Globus pallidus (tissue), 1 donor: ENCODE measurements around the gene TAAR6.
"Not testable (repeated sequence)": the region's sequence is repeated elsewhere in the genome, so short reads cannot be mapped to it uniquely, and the experiment has no call there.

ENCODE experiments used
- DNase-seq: peaks from one replicate; pipeline ENCODE4 v3.0.0-alpha.2; 2015; ENCODE audit warnings: low spot score

The TAAR6 gene

DNA sequence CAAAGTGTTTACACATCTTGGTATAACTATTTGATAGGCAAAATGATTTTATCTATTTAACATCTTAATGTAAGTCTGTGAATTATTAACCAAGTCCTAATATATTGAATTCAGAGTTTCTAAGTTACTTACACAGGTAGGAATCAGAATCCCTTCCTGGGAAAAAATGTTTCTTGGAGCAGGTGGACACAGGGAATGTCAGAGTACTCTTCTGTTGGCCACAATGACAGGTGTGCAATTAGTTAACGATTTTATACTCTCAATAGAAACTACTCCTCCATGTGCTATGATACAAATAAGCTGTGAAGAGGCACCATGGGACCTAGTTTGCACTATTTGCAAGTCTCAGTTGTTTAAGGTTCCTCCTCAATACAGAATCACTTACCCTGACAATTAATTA is 20.2 kb downstream of the TAAR6 start:
- DNase-seq = no peak

DNA sequence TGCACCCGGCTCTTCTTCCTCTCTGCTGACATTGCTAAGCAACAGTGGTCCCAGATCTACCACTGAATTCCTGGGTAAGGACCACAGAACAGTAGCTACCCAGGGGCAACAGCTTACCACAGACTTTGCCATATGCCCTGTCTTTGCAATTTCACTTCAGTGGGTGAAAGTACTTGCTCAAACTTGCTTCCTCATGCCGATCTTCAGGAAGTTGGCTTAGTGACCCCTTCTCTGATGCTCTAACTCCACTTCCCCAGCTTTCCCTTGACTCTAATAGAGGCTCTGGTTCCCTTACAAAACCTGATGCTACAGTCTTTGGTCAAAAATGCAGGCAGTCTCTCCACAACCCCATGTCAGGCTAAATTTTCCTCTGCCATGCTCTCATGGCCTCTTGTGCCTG is 22.7 kb downstream of the TAAR6 start:
- DNase-seq = no peak

DNA sequence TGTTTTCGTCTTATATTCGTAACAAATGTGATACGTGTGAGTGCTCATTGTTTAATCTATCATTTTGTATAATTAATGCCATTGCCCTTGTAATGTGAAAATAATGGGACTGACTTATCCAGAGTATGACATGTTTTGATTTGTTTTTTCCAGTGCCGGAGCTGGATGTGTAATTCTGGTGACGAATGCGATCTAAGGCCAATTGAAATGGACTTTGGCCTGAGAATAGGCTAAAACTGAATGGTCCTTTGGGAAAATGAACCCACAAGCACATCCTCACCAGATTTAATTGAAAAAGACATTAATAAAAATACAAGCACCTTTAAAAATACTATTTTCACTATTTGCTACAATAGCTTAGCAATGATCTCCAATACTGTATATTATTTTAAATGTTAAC is 26.1 kb downstream of the TAAR6 start:
- DNase-seq = no peak

DNA sequence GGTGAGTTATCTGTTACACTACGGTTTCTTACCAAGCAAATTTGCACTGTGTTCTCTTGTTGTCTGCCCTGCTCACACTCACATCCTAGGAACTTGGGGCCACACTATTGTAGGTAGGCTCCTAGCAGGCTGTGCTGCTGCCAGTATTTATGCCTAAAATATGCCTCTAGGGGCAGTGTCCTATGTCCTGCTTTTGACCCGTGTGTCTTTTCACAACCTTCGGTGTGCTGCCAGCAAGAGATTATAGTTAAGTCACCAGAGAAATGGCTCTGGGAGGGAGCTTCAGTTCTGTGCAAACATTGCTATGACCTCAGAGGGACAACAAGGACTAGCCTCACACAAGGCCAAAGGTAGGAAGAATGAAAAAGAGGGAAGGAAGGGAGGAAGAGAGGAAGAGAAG is 28.4 kb downstream of the TAAR6 start:
- no peak for DNase-seq

DNA sequence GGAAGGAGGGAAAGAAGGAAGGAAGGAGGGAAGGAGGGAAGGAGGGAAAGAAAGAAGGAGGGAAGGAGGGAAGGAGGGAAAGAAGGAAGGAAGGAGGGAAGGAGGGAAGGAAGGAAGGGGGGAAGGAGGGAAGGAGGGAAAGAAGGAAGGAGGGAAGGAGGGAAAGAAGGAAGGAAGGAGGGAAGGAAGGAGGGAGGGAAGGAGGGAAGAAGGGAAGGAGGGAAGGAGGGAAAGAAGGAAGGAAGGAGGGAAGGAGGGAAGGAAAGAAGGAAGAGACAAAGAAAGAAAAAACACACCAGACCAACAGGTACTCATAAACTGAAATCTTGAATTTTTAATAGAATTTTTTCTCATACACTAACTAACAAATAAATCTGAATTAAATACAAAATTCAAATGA is 30.8 kb downstream of the TAAR6 start:
- DNase-seq = not testable (repeated sequence)

DNA sequence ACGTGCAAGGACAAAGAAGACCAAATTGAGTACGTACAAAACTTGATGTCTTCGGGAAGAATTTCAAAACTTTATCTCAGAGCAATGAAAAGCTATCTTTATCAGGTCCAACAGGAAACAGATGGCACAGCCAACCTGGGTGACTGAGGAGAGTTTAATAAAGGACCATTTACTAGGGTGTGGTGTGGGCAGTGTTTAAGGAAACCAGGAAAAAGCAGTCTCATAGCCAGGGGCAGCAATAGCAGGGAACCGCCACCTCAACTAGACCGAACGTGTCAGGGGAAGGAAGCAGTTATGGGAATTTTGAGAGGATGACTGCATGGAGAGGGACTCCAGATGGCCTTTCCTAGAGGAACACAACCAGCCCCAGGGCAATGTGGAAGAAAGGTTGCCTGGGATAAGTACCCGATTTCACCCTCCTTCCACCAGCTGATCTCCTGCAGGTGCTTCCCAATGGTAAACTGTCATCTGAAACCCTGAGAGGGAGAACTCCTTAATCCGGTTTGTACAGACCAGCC is 34.6 kb downstream of the TAAR6 start:
- no peak for DNase-seq

DNA sequence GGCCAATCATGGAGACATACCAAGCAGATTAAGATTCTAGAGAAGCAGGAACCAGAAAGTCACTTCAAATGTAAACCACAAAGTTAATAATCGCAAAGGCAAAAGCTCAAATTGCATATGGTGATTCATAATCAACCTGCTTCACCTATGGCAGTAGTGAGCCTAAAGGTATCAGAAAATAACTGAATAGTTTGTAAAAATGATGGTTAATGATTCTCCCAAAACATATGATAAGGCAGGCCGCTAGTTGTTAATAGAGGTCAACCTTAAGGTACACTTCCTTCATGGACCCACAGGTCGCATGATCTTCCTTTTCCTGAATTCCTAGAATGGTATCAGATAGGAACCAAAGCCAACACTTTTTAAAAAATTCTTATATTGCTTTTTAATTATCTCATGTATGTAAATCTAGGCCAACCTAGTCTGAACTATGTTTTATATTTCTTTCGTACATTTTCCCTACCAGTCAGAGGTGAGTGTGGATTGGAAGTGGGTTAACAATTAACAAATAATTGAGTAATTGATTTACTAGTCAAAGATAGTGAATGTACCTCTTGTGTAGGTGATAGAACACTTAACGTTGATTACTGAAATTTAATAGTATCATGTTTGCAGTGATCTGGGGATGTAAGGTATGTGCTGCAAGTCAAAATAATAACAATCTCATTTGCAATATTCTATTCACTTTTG is 37.6 kb downstream of the TAAR6 start:
- no peak for DNase-seq

DNA sequence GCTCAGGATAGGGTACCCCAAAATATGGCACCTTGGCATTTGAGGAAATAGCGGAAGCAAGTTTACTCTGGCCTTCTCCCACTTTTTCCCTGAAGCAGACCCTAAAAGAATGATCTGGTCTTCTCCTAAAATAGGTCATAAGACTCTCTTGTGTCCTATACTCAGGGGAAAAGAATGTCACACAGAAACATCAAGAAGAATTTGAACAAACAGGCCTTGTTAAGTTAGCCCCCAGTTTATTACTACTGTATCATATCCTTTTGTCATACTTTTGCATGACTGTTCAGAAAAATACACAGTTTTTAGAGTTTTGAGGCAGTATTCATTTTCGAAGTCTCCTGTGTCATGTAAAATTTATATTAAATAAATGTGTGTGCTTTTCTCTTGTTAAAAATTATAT is 41.5 kb downstream of the TAAR6 start:
- no peak for DNase-seq

DNA sequence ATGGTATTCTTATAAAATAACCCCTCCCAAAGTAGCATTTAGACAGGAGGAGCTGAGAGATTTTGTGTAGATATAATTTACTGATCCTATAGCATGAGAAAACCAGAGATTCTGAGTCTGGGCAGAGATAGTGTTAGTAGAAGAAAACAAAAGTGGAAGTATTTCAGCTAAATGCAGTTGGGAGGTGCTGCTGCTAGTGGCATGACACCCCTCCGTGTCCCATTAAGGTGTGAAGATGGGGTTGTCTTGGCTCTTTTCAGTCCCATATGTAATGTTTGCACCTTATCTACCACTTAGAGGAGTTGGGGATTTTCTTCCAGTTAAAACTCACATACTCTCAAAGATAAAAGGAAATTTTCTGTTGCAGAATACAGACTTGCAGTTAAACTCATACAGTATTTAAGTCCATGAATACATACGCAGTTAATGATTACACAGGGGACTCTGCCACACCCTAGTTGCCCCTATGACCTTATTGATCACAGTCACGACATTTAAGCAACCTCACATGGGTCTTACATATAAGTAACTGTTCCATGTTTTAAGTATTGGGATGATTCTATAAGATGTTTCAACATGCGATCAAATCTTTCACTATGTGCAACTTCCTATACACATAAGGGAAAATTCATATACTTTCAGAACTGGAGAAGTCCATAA is 42.5 kb downstream of the TAAR6 start:
- no peak for DNase-seq

DNA sequence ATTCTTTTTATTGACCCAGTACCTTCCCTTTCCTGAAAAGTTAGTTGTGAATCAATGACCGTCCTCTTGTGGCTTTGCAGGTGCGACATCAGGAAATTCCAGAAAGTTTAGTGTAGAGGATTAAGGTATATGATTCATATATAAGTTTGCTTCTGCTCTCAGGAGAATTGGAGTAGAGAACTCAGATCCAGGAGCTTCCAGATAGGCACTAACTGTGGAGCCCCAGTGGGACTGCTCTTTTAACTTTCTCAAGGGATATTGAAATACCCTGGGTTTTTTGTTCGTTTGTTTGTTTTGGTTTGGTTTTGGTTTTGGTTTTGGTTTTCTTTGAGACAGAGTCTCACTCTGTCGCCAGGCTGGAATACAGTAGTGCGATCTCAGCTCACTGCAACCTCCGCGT is 44.4 kb downstream of the TAAR6 start:
- DNase-seq = no peak

DNA sequence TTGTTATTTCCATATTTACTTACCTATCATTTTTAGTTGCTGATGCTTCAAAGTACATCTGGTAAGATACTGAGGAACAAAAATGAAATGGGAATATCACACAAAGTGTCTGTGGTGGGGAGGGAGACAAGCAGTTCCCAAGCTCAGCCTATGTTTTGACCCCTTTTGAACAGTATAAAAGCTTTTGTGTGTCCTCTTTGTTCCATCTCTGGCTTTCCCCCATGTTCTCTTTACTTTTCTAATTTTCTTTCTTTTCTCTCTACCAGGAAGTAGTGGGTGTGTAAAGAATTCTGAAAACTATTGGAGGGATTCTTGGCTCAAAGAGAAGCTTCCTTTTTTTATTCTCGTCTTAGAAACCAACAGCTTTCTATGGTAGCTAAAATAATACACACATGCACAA is 46.6 kb downstream of the TAAR6 start:
- DNase-seq = no peak
